Prostate gland (tissue), 2 donors: ENCODE data around the gene PUS10.

Experiments used
- POLR2A ChIP-seq: fragments of 450-650 bp; IDR thresholded peaks from one replicate; pipeline ENCODE4 v1.6.1; 2016; ENCODE audit warnings: antibody characterized with exemption, mild to moderate bottlenecking
- POLR2AphosphoS5 ChIP-seq: sonication (generic); formaldehyde crosslinking; IDR thresholded peaks from one replicate; pipeline ENCODE4 v1.6.1; 2017; ENCODE audit warnings: antibody characterized with exemption
- TF ChIP-seq, protein P1 (sequence below), 4 experiments: fragments of 200-600 bp in 2 of 4; fragments of 450-650 bp in 2 of 4; sonication (generic) in 2 of 4; IDR thresholded peaks; 1 replicate in 3 of 4; 2 replicates in 1 of 4; pipeline ENCODE4 v1.5.1; 2016 to 2019; ENCODE audit warnings: antibody characterized with exemption in 4 of 4, mild to moderate bottlenecking in 2 of 4, moderate library complexity in 2 of 4

DNA sequence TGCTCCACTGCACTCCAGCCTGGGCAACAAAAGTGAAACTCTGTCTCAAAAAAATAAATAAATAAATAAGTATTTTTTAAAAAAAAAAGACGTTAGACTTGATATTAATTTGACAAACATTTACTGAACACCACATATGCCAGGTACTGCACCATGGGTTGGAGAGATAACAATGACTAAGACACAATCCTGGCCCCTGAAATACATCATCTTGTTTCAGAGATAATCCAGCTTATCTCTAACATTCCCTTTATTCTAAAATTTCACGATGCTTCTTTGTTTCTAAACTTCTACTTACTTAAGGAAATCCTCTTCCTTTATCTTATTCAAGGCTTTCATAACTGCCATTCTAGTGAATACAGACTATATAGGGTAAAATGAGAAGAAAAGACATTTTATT lies 55.5 kb downstream of the PUS10 start:
- TF ChIP-seq, protein P1, sequence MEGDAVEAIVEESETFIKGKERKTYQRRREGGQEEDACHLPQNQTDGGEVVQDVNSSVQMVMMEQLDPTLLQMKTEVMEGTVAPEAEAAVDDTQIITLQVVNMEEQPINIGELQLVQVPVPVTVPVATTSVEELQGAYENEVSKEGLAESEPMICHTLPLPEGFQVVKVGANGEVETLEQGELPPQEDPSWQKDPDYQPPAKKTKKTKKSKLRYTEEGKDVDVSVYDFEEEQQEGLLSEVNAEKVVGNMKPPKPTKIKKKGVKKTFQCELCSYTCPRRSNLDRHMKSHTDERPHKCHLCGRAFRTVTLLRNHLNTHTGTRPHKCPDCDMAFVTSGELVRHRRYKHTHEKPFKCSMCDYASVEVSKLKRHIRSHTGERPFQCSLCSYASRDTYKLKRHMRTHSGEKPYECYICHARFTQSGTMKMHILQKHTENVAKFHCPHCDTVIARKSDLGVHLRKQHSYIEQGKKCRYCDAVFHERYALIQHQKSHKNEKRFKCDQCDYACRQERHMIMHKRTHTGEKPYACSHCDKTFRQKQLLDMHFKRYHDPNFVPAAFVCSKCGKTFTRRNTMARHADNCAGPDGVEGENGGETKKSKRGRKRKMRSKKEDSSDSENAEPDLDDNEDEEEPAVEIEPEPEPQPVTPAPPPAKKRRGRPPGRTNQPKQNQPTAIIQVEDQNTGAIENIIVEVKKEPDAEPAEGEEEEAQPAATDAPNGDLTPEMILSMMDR (IDR thresholded peaks at IDR 0.05): no peak
- TF ChIP-seq POLR2AphosphoS5: no peak
- TF ChIP-seq POLR2A: no peak
